G401 (cell line): Measurements from ENCODE around the gene TMEM255B. TPM values are rescaled to one million over a fixed set of nuclear protein-coding genes. Genes with fewer than 3 reads are reported as not detected.
A peak's percentile ranks its signal among the peaks of the same experiment; 100 is the strongest.

Experiments
- DNase-seq: peaks from one replicate; pipeline ENCODE4 v3.0.0-alpha.2; 2015; ENCODE audit warnings: low spot score
- in situ Hi-C: cut with HindIII; loops from 2 replicates; pipeline ENCODE4 v1.10.0; 2016; ENCODE audit warnings: low sequenced_read_pairs, mixed read lengths
- total RNA-seq: library from RNA; depleted of rRNA; stranded (reverse); fragments of >200 nt; shearing (Covaris generic); gene quantifications from 2 replicates; pipeline ENCODE4 v1.2.3, GENCODE V29; 2014

The TMEM255B gene
- total RNA-seq, 1 experiment from 2014 or later, result not detected

DNA sequence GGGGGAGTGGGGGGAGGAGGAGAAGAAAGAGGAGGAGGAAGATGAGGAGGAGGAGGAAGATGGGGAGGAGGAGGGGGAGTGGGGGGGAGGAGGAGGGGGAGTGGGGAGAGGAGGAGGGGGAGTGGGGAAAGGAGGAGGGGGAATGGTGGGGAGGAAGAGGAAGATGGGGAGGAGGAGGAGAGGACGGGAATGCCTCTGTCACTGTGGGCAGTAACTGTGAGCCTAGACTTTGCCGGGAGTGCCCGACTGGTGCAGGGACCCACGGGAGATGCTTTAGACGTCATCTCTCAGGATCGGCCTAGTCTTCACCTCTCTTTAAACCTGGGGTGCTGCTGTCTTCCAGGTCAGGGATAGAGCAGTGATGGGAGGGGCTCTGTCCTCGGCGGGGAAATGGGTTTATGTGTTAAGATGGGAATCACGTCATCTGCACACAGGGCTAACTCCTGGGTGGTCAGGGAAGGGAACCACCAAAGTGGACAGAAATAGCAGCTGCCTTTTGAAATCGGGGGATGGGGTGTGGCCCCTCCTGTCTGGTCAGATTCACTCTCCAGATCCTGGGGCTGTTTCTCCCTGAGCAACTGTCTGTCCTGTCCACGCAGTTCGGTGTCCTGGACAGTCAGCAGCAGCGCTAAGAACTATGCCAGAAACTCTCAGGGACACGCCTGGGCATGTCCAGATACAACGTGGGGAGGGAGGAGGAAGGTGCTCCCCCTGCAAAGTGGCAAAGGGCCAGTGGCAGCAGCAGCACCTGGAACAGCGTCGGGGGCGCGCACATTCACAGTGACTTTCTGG lies 77.9 kb downstream of the TMEM255B start:
- DNase-seq, result peak; percentile 29
- in situ Hi-C loops, result no loop called here

DNA sequence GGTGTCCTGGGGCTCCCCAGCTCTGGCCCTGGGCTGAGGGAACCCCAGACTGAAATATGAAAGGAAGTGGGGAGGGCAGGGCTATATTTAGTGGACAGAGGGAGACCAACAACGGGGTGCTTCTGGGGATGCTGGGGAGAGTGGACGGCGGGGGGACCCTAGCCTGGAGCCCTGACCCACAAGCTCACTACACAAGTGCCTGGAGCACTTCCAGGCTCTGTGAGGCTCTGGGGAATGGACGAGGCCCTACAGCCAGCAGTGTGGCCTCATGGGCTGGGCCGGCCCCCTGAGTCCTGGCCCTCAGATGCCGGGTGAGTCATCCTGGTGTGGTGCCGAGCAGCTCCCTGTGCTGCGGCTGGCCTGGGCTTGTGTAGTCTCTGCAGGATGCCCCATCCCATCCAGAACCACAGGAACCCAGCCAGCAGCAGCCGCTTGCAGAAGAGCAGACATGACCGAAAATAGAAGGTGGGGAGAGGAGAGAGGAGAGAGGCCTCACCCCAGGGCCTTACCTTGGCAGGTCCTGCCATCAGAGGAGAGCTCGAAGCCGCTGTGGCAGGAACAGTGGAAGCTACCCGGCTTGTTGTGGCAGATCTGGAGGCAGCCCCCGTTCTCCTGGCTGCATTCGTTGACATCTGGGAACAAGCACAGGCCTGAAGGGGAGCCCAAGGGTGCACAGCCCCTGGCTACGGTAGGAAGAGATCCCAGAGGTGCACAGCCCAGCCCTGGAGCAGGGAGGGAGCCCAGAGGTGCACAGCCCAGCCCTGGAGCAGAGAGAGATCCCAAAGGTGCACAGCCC lies 78.7 kb downstream of the TMEM255B start:
- peak; percentile 77 for DNase-seq

DNA sequence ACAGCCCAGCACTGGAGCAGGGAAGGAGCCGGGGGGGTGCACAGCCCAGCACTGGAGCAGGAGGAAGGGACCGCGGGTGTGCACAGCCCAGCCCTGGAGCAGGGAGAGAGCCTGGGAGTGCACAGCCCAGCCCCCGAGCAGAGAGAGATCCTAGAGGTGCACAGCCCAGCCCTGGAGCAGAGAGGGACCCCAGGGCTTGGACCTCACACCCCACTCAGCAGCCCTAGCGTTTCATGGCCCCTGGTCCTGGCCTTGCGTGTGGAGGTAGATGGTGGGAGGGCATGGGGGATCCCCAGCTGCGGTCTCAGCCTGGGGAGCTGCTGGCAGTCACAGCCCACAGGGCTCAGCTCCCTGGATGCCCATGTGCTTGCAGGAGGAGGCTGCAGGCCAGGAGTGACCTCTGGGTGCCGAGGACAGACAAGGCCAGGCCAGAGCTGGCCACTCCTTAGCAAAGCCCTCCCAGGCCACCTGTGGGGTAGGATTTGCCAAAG lies 79.7 kb downstream of the TMEM255B start:
- DNase-seq, result no peak
- in situ Hi-C loops, result no loop called here

More for the DNA sequence above, 78.7 kb downstream of the TMEM255B start:
- in situ Hi-C loops, result no loop called here

DNA sequence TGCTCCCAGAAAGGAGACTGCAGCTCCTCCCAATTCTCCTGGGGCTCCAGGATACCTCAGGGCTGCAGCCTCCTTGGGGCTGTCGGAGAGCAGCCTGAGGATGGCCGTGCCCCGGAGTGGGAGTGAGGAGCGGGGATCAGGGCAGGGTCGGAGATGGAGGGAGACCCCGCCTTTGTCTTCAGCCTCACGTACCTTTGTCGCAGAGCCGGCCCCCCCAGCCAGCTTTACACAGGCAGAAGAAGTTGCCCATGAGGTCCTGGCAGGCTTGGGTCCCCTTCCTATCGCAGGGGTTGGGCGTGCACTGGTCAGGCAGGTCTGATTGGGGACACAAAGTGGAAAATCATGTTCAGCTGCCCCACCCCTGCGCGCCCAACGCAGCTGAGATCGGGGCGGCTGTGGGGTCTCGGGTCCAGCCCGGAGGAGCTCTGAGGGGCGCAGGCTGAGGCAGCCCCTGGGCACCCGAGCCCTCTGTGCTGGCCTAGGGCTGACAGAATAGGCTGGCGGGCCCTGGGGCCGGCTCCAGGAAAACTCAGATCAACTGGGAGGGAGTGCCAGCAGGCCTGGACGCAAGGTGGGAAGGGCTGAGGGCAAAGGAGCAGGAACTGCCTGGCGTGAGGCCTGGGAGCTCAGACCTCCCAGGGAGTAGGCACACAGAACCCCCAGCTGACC lies 80.6 kb downstream of the TMEM255B start:
- in situ Hi-C loops, result no loop called here
- DNase-seq, result no peak

- no peak for DNase-seq
Observed at GRCh38 chr13:113840541-113841352, 81.7 kb downstream of the TMEM255B start.

DNA sequence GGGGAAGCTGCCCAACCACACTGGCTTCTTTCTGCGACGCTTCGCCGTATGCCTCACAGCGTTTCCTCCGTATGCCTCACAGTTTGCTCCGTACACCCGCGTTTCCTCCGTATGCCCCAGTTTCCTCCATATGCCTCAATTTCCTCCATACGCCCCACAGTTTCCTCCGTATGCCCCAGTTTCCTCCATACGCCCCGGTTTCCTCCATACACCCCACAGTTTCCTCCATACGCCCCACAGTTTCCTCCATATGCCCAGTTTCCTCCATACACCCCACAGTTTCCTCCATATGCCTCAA lies 82.3 kb downstream of the TMEM255B start:
- DNase-seq, result no peak
- in situ Hi-C loops, result no loop called here

More at GRCh38 chr13:113840541-113841352, 81.7 kb downstream of the TMEM255B start:
- in situ Hi-C loops, result no loop called here

DNA sequence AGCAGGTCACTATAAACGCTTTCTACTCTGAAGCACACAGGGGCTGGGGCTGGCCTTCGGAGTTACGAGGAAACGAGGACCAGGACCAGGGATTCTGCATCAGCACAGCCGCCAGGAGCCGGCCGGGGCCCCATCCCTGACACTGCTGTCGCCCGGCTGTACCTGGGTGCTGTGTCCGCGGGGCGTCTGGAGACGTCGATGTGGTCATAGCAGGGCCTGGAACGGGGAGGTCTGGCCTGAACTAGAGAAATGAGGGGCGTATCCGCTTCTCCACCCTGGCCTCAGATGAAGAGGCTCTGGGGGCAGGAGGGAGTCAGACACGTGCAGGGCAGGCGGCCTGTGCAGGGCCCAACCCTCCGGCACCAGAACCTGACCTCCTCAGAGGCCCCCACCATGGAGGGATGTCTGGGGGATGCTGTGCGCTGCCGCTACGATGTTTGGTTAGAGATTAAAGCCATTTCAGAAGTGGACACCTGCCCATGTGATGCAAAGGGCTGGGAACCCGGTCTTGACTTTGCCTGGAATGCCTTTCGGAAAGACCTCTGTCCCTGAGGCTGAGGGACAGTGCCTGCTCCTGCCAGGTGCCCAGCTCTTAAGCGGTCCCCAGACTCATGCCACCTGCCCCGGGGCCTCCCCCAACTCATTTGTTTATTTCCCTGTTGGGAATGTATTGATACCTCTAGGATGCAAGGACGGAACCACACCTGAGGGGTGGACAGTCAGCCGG lies 83.5 kb downstream of the TMEM255B start:
- DNase-seq, result no peak
- in situ Hi-C loops, result no loop called here

DNA sequence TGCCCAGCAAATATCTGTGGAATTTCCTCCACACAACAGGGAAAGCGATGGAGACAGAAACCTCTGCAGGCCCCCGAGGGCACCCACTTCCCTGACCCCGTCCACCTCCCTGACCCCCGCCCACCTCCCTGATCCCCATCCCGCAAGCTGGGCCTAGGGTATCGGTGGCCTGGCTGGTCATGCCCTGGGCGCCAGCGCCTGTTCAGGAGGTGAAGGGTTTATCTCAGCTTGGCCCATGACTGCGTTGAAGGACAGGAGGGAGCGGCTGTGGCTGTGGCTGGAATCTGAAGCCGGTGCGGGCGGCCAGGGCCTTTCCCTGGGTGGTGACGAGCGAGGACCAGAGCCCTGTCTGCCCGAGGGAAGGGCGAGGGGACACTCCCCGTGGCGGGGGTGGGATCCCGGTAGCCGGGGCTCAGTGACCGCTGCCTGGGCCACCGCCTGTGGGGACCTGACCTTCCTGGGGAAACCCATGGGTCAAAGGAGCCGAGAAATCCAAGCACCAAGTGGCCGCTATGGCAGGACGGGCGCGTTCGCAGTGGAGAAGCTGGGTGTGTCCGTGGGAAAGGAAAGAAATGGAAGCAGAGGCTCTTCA lies 84.1 kb downstream of the TMEM255B start:
- in situ Hi-C loops, result no loop called here
- no peak for DNase-seq

DNA sequence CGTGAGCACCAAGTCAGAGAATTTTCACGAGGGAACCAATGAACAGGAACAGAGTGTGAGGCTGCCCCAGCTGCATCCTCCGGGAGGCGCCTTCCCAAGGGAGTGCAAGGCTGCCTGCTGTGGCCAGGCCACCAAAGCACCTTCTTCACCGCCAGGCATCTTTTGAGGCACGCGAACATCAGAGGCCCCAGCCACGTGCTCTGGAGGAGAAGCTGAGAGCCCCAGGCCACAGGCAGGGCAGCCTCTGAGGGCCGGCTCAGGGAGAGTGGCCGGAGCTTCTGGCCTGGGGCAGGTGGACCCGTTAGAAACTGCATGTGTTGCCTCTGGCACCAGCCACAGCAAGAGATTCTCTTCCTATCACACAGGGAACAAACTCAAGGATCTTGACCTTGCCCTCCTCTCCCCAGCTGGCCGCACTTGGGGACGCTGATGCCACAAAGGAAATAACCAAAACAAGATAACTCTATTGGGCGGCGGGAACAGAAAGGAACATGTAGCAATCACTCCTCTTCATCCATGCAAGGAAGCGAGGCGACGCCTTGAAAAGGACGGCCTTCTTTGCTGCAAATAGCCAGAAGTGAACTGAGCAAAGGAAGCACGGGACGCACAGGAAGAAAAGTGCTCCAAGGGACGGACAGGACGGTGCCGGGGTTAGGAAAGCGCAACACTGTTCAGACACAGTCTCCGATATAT lies 85.0 kb downstream of the TMEM255B start:
- in situ Hi-C loops, result no loop called here
- DNase-seq, result no peak

DNA sequence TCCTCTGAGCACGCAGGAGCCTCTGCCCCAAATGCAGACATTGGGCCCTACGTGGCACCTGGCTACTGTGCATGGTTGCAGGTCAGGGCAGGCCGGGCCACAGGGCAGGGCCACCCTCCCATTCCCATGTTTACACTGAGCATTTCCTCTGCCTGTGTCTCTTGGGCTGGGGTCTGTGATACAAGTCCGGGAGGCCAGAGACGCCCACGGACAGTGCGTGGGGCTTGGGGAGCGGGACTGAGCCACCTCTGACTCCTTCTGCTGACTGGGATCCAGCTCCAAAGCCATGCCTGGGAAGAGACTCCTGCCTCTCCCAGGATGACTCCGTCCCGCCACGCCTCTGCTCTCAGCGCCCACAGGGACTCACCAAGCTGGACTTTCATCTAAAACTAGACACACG lies 86.0 kb downstream of the TMEM255B start:
- in situ Hi-C loops, result no loop called here

DNA sequence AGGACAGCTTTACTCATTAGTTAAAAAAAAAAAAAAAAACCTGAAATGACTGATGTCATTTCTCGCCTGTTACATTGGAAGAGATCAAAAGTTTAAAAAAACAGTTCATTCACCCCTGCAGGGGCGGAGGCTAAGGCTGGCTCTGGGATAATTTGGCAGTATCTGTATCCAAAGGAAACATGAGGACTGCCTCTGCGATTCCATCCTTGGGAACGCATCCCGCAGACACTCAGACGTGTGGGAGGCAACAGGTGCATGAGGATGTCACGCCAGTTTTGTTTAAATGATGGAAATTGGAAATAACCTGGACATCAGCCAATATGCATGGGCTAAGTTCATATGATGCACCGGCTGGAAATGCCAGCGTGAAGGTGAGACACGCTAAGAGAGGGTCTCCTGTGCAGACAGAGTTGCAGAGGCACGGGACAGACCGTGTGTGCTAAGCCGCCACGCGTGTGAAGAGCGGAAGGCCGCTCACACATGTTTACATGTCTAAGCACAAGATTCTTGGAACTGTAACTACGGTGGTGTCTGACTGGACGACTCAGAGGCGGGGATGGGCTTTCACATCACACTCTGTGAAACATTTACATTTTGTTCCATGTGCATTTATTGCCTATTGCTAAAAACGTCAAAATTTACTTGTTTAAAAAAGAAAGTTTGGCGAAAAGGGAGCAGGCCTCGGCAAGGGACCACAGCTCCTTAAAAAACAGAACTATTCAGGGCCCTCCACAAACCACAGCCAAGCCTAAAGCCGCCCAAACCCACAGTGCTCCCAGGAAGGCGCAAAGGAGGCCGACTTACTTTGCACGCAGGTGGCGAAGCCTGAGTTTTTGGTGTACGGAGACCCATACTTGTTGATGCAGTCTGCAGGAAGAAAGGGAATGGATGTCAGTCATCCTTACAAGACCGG lies 87.0 kb downstream of the TMEM255B start:
- in situ Hi-C loops, result no loop called here
- DNase-seq, result no peak

More for the DNA sequence above, 86.0 kb downstream of the TMEM255B start:
- no peak for DNase-seq

GRCh38 chr13:113846636-113847318 lies 87.8 kb downstream of the TMEM255B start:
- no peak for DNase-seq
- in situ Hi-C loops, result no loop called here

- DNase-seq, result no peak
- in situ Hi-C loops, result no loop called here
Observed at GRCh38 chr13:113848020-113848419, 89.0 kb downstream of the TMEM255B start.

GRCh38 chr13:113848431-113849260 lies 89.6 kb downstream of the TMEM255B start:
- in situ Hi-C loops, result no loop called here

GRCh38 chr13:113849546-113849945 lies 90.5 kb downstream of the TMEM255B start:
- in situ Hi-C loops, result no loop called here
- DNase-seq, result no peak

More at GRCh38 chr13:113848431-113849260, 89.6 kb downstream of the TMEM255B start:
- DNase-seq, result no peak
